Psoas muscle (tissue), 8 donors: ENCODE data around the gene LGALS3BP. TPM values are rescaled to one million over a fixed set of nuclear protein-coding genes. Genes with fewer than 3 reads are reported as not detected.
"Not testable (repeated sequence)": the region's sequence is repeated elsewhere in the genome, so short reads cannot be mapped to it uniquely, and the experiment has no call there.

ENCODE experiments used
- ATAC-seq, 4 donors: fragments of 200-7000 bp; cut with Tn5 transposase; one replicate each; pipeline ENCODE4 v1.9.1; 2020; ENCODE audit warnings: moderate library complexity in 3 of 4, mild to moderate bottlenecking in 2 of 4
- DNase-seq, 2 donors: peaks; one replicate each; pipeline ENCODE4 v3.0.0-alpha.2; 2020
- H3K27ac ChIP-seq: fragments of 200-600 bp; one replicate; pipeline ENCODE4 v1.8.0; 2022
- H3K27me3 ChIP-seq, 3 donors: fragments of 200-600 bp in 1 of 3; one replicate each; pipeline versions ENCODE4 v1.6.1 to v1.8.0; 2013 to 2022; ENCODE audit warnings: low read length in 2 of 3, mild to moderate bottlenecking in 2 of 3, moderate library complexity in 1 of 3; ENCODE audit not compliant: insufficient read depth in 3 of 3
- H3K36me3 ChIP-seq, 2 donors: fragments of 200-600 bp in 1 of 2; one replicate each; pipeline versions ENCODE4 v1.6.1 to v1.8.0; 2013 to 2022; ENCODE audit warnings: low read depth in 1 of 2, mild to moderate bottlenecking in 1 of 2, moderate library complexity in 1 of 2; ENCODE audit not compliant: insufficient read depth in 1 of 2
- H3K4me1 ChIP-seq: fragments of 200-600 bp; one replicate; pipeline ENCODE4 v1.8.0; 2022
- H3K4me3 ChIP-seq: fragments of 200-600 bp; one replicate; pipeline ENCODE4 v1.8.0; 2022; ENCODE audit warnings: mild to moderate bottlenecking
- H3K9me3 ChIP-seq: fragments of 200-600 bp; one replicate; pipeline ENCODE4 v1.8.0; 2022
- CTCF ChIP-seq: fragments of 200-600 bp; IDR thresholded peaks from one replicate; pipeline ENCODE4 v1.8.0; 2022; ENCODE audit warnings: antibody characterized with exemption
- WGBS, 3 donors: extraction: QIAGEN DNeasy Blood & Tissue Kit; methylation state at CpG; one replicate each; pipeline versions ENCODE4 v1.1.6 to v1.1.7; 2013; 5-methylcytosine and 5-hydroxymethylcytosine counted together
- intact Hi-C, 2 donors: fragments of 100-400 bp; cut with DNase I; formaldehyde crosslinking; loops; one replicate each; pipeline versions ENCODE4 v1.11.0 to v1.14.2; 2022
- polyA plus RNA-seq, 3 donors: library from polyadenylated mRNA; stranded (reverse); fragments of 200-250 nt; gene quantifications; one replicate each; pipeline ENCODE4 v1.2.3, GENCODE V29; 2013
- total RNA-seq, 4 donors: library from RNA; stranded (reverse); fragmentation: NEBNext Ultra II Directional in 2 of 4; extraction: Animal tissue kit (Norgen Biotek cat#: 25700) in 2 of 4; gene quantifications; one replicate each; pipeline versions ENCODE4 v1.2.1 to v1.2.4, GENCODE V29; 2021 to 2023
- donor health status: healthy with polysubstance abuse.
- donor health status: DM: no; HTN: no; CAD: no; lungs with moderate emphysema.
- donor health status: Bipolar disorder and iron deficiency.
- donor health status: healthy.
- donor health status: DM: yes; HTN: yes; CAD: no.
- donor health status: DM: no; HTN: no; CAD: no.
- donor health status: DM: no; HTN: no; CAD: no.
- donor health status: DM: yes; HTN: yes; CAD: no.

Gene LGALS3BP
- total and polyA plus RNA-seq, 7 donors = 8.9 to 35.5 (median 14.9) TPM

GRCh38 chr17:78947235-78948149, 32.2 kb downstream of the LGALS3BP start:
- DNase-seq = no peak
- Histone ChIP-seq H3K27ac (no peak overlapping the region), H3K27me3 (peaks cover 0 to 10% (median 0%) of the 10 kb centered on the region in 3 donors), H3K4me3 (no peak overlapping the region), H3K9me3 (peaks cover 14% of the 10 kb centered on the region), H3K4me1 (no peaks in the 10 kb centered on the region), H3K36me3 (no peaks in the 10 kb centered on the region)
- WGBS, 3 donors = 80 to 88% (median 84%) methylated on average over 18 of the region's 18 CpGs
- no peak for ATAC-seq
- intact Hi-C loops = no loop called here
- no peak for TF ChIP-seq CTCF

DNA sequence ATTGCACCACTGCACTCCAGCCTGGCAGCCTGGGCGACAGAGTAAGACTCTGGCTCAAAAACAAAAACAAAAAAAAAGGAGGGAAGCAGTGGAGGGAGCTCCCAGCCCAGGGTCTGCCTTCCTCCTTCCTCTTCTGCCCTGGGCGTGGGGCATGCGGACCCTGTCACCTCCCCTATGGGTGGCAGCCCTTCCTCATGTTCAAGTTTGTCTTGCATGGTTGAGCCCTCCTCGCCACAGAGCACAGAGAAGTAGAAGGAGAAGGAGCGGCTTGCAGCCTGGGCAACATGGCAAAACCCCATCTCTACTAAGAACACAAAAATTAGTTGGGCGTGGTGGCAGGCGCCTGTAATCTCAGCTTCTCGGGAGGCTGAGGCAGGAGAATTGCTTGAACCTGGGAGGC, 33.1 kb downstream of the LGALS3BP start:
- peaks cover 0 to 10% (median 0%) of the 10 kb centered on the region in 3 donors for H3K27me3 ChIP-seq
- ATAC-seq = no peak
- no peaks in the 10 kb centered on the region for H3K4me1 ChIP-seq
- DNase-seq = no peak
- no peak overlapping the region for H3K27ac ChIP-seq
- intact Hi-C loops = no loop called here
- no peak for TF ChIP-seq CTCF
- no peaks in the 10 kb centered on the region for H3K36me3 ChIP-seq
- peaks cover 13% of the 10 kb centered on the region for H3K9me3 ChIP-seq
- WGBS, 3 donors = 86 to 93% (median 89%) methylated on average over 8 of the region's 8 CpGs
- no peak overlapping the region for H3K4me3 ChIP-seq

GRCh38 chr17:78946131-78946530, 33.6 kb downstream of the LGALS3BP start:
- no peak for DNase-seq

GRCh38 chr17:78945455-78945854, 34.3 kb downstream of the LGALS3BP start:
- H3K9me3 ChIP-seq, DNase-seq, H3K4me1 ChIP-seq, H3K4me3 ChIP-seq, H3K27ac ChIP-seq, H3K36me3 ChIP-seq, H3K27me3 ChIP-seq, intact Hi-C loops, ATAC-seq: not testable (repeated sequence)
- 74 to 92% (median 78%) methylated on average over 12 of the region's 12 CpGs for WGBS, 3 donors

More at GRCh38 chr17:78946131-78946530, 33.6 kb downstream of the LGALS3BP start:
- intact Hi-C loops = no loop called here
- H3K36me3 ChIP-seq = no peaks in the 10 kb centered on the region
- peaks cover 8% of the 10 kb centered on the region for H3K9me3 ChIP-seq
- no peak for ATAC-seq
- 51 to 67% (median 51%) methylated on average over 7 of the region's 7 CpGs for WGBS, 3 donors
- H3K27me3 ChIP-seq = peaks cover 0 to 10% (median 0%) of the 10 kb centered on the region in 3 donors
- no peaks in the 10 kb centered on the region for H3K4me1 ChIP-seq
- no peak overlapping the region for H3K4me3 ChIP-seq
- no peak overlapping the region for H3K27ac ChIP-seq
- no peak for TF ChIP-seq CTCF

- DNase-seq (no peak), ATAC-seq (no peak)
- peaks cover 0 to 10% (median 0%) of the 10 kb centered on the region in 3 donors for H3K27me3 ChIP-seq
- no peak overlapping the region for H3K27ac ChIP-seq
- no peaks in the 10 kb centered on the region for H3K9me3 ChIP-seq
- WGBS, 3 donors = 43 to 56% (median 44%) methylated on average over 10 of the region's 10 CpGs
- H3K36me3 ChIP-seq = no peaks in the 10 kb centered on the region
- no peak for TF ChIP-seq CTCF
- intact Hi-C loops = no loop called here
- H3K4me3 ChIP-seq = no peak overlapping the region
- peaks cover 3% of the 10 kb centered on the region for H3K4me1 ChIP-seq
Measured at GRCh38 chr17:78944956-78945355, 34.8 kb downstream of the LGALS3BP start.
